HL-60 (cell line): Measurements from ENCODE around the gene POLR2M.

Experiments used
- DNase-seq, 2 experiments: peaks; one replicate each; pipeline ENCODE4 v3.0.0-alpha.2; 2010 to 2020; ENCODE audit warnings: low read depth in 1 of 2, low spot score in 1 of 2
- H3K27ac ChIP-seq: fragments of 250-450 bp; sonication (Bioruptor Pico); replicated peaks from 2 replicates; pipeline ENCODE4 v1.5.1; 2020; ENCODE audit warnings: mild to moderate bottlenecking, moderate library complexity
- H3K27me3 ChIP-seq: fragments of 250-450 bp; sonication (Bioruptor Pico); 2 replicates; pipeline ENCODE4 v1.5.1; 2021; ENCODE audit warnings: mild to moderate bottlenecking, moderate library complexity; ENCODE audit not compliant: insufficient read depth, poor library complexity, severe bottlenecking
- H3K4me3 ChIP-seq: replicated peaks from 2 replicates; pipeline ENCODE4 v1.5.1; 2011; ENCODE audit warnings: mild to moderate bottlenecking, control low read depth, low read length; ENCODE audit not compliant: insufficient read depth
- CTCF ChIP-seq: IDR thresholded peaks from one replicate; pipeline ENCODE4 v1.5.1; 2011; ENCODE audit warnings: low read length, control low read depth, inconsistent platforms; ENCODE audit not compliant: insufficient read depth
- GABPA ChIP-seq: IDR thresholded peaks from 2 replicates; pipeline ENCODE4 v1.6.1; 2012; ENCODE audit warnings: low read depth
- POLR2AphosphoS5 ChIP-seq: IDR thresholded peaks from 2 replicates; pipeline ENCODE4 v1.6.1; 2012; ENCODE audit warnings: low read depth
- REST ChIP-seq: IDR thresholded peaks from 2 replicates; pipeline ENCODE4 v1.6.1; 2012; ENCODE audit warnings: low read depth; ENCODE audit not compliant: insufficient replicate concordance
- SPI1 ChIP-seq: IDR thresholded peaks from 2 replicates; pipeline ENCODE4 v1.6.1; 2012; ENCODE audit warnings: low read depth, mild to moderate bottlenecking, borderline replicate concordance

The POLR2M gene

GRCh38 chr15:57735431-57735830 lies 28.9 kb downstream of the POLR2M start:
- no peak for DNase-seq
- Histone ChIP-seq H3K4me3 (no peak overlapping the region), H3K27ac (no peak overlapping the region), H3K27me3 (no peaks in the 10 kb centered on the region)
- TF ChIP-seq GABPA (no peak), SPI1 (no peak), CTCF (no peak), REST (no peak), POLR2AphosphoS5 (no peak)

GRCh38 chr15:57735891-57736290 lies 29.4 kb downstream of the POLR2M start:
- H3K27ac ChIP-seq, result no peak overlapping the region
- H3K27me3 ChIP-seq, result no peaks in the 10 kb centered on the region
- no peak for DNase-seq
- no peak overlapping the region for H3K4me3 ChIP-seq
- TF ChIP-seq CTCF, result no peak
- no peak for TF ChIP-seq POLR2AphosphoS5
- no peak for TF ChIP-seq REST
- no peak for TF ChIP-seq SPI1
- TF ChIP-seq GABPA, result no peak

GRCh38 chr15:57736591-57736990 lies 30.1 kb downstream of the POLR2M start:
- Histone ChIP-seq H3K27me3 (no peaks in the 10 kb centered on the region), H3K27ac (no peak overlapping the region), H3K4me3 (no peak overlapping the region)
- DNase-seq, result no peak
- TF ChIP-seq CTCF, result no peak
- no peak for TF ChIP-seq REST
- no peak for TF ChIP-seq SPI1
- TF ChIP-seq POLR2AphosphoS5, result no peak
- no peak for TF ChIP-seq GABPA
